ENCODE results near the gene NT5DC3.

The NT5DC3 gene

GRCh38 chr12:103833095-103833775 lies 7.8 kb downstream of the NT5DC3 start:
- no peak for DNase-seq (ENCODE audit: low read depth in 2 of 2)

GRCh38 chr12:103832048-103832997 lies 8.7 kb downstream of the NT5DC3 start:
- DNase-seq (ENCODE audit: low read depth in 2 of 2), result no peak

- DNase-seq (ENCODE audit: low read depth in 2 of 2), result no peak
Observed at GRCh38 chr12:103830730-103831320, 10.2 kb downstream of the NT5DC3 start.

- DNase-seq (ENCODE audit: low read depth in 2 of 2), result no peak
Observed at GRCh38 chr12:103830025-103830725, 10.9 kb downstream of the NT5DC3 start.

GRCh38 chr12:103829092-103829491 lies 11.9 kb downstream of the NT5DC3 start:
- DNase-seq (ENCODE audit: low read depth in 2 of 2), result no peak

- no peak for DNase-seq (ENCODE audit: low read depth in 2 of 2)
Observed at GRCh38 chr12:103827911-103828391, 13.1 kb downstream of the NT5DC3 start.

GRCh38 chr12:103824845-103825244 lies 16.2 kb downstream of the NT5DC3 start:
- DNase-seq (ENCODE audit: low read depth in 2 of 2), result no peak

- DNase-seq (ENCODE audit: low read depth in 2 of 2), result no peak
Observed at GRCh38 chr12:103824290-103824689, 16.7 kb downstream of the NT5DC3 start.

GRCh38 chr12:103823871-103824270 lies 17.2 kb downstream of the NT5DC3 start:
- DNase-seq (ENCODE audit: low read depth in 2 of 2), result no peak

- DNase-seq (ENCODE audit: low read depth in 2 of 2), result no peak
Observed at GRCh38 chr12:103821773-103822172, 19.3 kb downstream of the NT5DC3 start.

- DNase-seq (ENCODE audit: low read depth in 2 of 2), result no peak
Observed at GRCh38 chr12:103820881-103821489, 20.0 kb downstream of the NT5DC3 start.

- no peak for DNase-seq (ENCODE audit: low read depth in 2 of 2)
Observed at GRCh38 chr12:103820361-103820760, 20.7 kb downstream of the NT5DC3 start.

- no peak for DNase-seq (ENCODE audit: low read depth in 2 of 2)
Observed at GRCh38 chr12:103819892-103820291, 21.1 kb downstream of the NT5DC3 start.

GRCh38 chr12:103819312-103819711 lies 21.7 kb downstream of the NT5DC3 start:
- no peak for DNase-seq (ENCODE audit: low read depth in 2 of 2)

- DNase-seq (ENCODE audit: low read depth in 2 of 2), result no peak
Observed at GRCh38 chr12:103817791-103818190, 23.2 kb downstream of the NT5DC3 start.

GRCh38 chr12:103816663-103817062 lies 24.4 kb downstream of the NT5DC3 start:
- no peak for DNase-seq (ENCODE audit: low read depth in 2 of 2)

GRCh38 chr12:103814436-103814835 lies 26.6 kb downstream of the NT5DC3 start:
- no peak for DNase-seq (ENCODE audit: low read depth in 2 of 2)

GRCh38 chr12:103813949-103814348 lies 27.1 kb downstream of the NT5DC3 start:
- DNase-seq (ENCODE audit: low read depth in 2 of 2), result no peak

GRCh38 chr12:103813426-103813825 lies 27.6 kb downstream of the NT5DC3 start:
- DNase-seq (ENCODE audit: low read depth in 2 of 2), result no peak

GRCh38 chr12:103812789-103813188 lies 28.2 kb downstream of the NT5DC3 start:
- no peak for DNase-seq (ENCODE audit: low read depth in 2 of 2)

GRCh38 chr12:103811791-103812190 lies 29.2 kb downstream of the NT5DC3 start:
- no peak for DNase-seq (ENCODE audit: low read depth in 2 of 2)

Data from activated CD8-positive, alpha-beta memory T cell treated with anti-CD3 and anti-CD28 coated beads for 4 hours (primary cell).